ENCODE measurements around the gene IHH. TPM values are rescaled to one million over a fixed set of nuclear protein-coding genes. Genes with fewer than 3 reads are reported as not detected.

IHH gene
- total and polyA plus RNA-seq, 9 of the 15 experiments (the other 6 are each of a cell fraction or from before 2014, with no cell fraction given): 0.07 TPM; not detected in 8

DNA sequence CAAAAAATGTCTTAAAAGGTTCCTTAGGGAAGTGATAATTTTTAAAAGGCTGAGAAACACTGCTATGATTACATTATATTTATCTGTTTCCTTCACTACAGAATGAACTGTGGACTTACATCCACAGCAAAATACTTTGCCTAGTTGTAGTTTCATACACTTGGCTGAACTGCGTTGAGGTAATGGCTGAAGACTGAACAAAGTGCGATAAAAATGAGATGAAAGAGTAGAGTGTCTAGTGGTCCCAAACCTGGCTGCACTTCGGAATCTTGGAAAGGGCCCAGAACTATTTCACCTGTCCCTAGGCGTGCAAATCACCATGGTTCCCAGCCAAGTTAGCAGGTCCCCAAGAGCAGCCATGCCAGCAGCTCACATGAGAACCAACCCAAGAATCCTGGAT lies 18.2 kb upstream of the IHH start:
- intact Hi-C loops (cut with micrococcal nuclease): no loop called here
- no peak for FAIRE-seq
- no peaks in the 10 kb centered on the region for H3K27me3 ChIP-seq (ENCODE audit: control insufficient read depth in 2 of 2, insufficient read depth in 2 of 2, low read length in 2 of 2)
- H3K4me3 ChIP-seq: no peak overlapping the region
- POLR2A ChIA-PET: no interaction called here
- H3K79me2 ChIP-seq (ENCODE audit: control insufficient read depth, insufficient read depth, low read length): no peaks in the 10 kb centered on the region
- 0 out of 5 replicates have a peak, but pooled peaks cover 0 to 2% of the 10 kb centered on the region in 2 experiments for H3K4me1 ChIP-seq (replicated peaks in 1 of 2; ENCODE audit: control insufficient read depth in 2 of 2, insufficient read depth in 2 of 2, low read length in 2 of 2)
- CTCF ChIA-PET (ENCODE audit: low intra/inter-chr PET ratio): no interaction called here
- H2AFZ ChIP-seq (ENCODE audit: low read depth, low read length): no peak overlapping the region
- no peak for ATAC-seq
- no peak for DNase-seq (ENCODE audit: extremely low read depth in 1 of 4, low spot score in 3 of 4)
- no peak overlapping the region for H3K27ac ChIP-seq (ENCODE audit: extremely low read depth, low read depth, low read length)
- peaks cover 5% of the 10 kb centered on the region; the same call in 1 of the 3 replicates for H3K36me3 ChIP-seq (ENCODE audit: control insufficient read depth, insufficient read depth, low read length)
- no peak overlapping the region for H3K9ac ChIP-seq (ENCODE audit: insufficient read depth in 1 of 2, low read depth in 2 of 2, low read length in 2 of 2)
- H4K20me1 ChIP-seq (replicated peaks; ENCODE audit: control insufficient read depth, insufficient read depth, low read length): no peaks in the 10 kb centered on the region; the same call in 1 of the 2 replicates
- H3K9me3 ChIP-seq (replicated peaks; ENCODE audit: control insufficient read depth, insufficient read depth, low read depth, low read length): no peaks in the 10 kb centered on the region
- no TSS peak for BruUV-seq (replicated peaks)
- no peak overlapping the region for H3K4me2 ChIP-seq (ENCODE audit: insufficient read depth, low read length)
- no peak for TF ChIP-seq HNRNPH1 (optimal IDR thresholded peaks at IDR 0.05; ENCODE audit: low read depth, low read length)
- no peak for TF ChIP-seq DNMT1 (IDR thresholded peaks at IDR 0.05)
- no peak for TF ChIP-seq NFRKB (IDR thresholded peaks at IDR 0.05; ENCODE audit: low read depth)
- no peak for TF ChIP-seq TGIF2 (CRISPR knock-in tag; IDR thresholded peaks at IDR 0.05)
- TF ChIP-seq NR2C1 (IDR thresholded peaks at IDR 0.05): no peak
- TF ChIP-seq NR2C1 (tag; IDR thresholded peaks at IDR 0.05): no peak
- no peak for TF ChIP-seq MCM2 (IDR thresholded peaks at IDR 0.05; ENCODE audit: low read depth)
- TF ChIP-seq ZNF398 (CRISPR knock-in tag; IDR thresholded peaks at IDR 0.05): no peak
- no peak for TF ChIP-seq DACH1 (IDR thresholded peaks at IDR 0.05; ENCODE audit: partially characterized antibody)
- no peak for TF ChIP-seq L3MBTL2 (IDR thresholded peaks at IDR 0.05)
- no peak for TF ChIP-seq CHCHD3 (CRISPR knock-in tag; IDR thresholded peaks at IDR 0.05)
- TF ChIP-seq MYBL2 (IDR thresholded peaks at IDR 0.05; ENCODE audit: low read depth): no peak
- TF ChIP-seq MYBL2 (CRISPR knock-in tag; IDR thresholded peaks at IDR 0.05; ENCODE audit: borderline replicate concordance): no peak
- no peak for TF ChIP-seq ZNF764 (CRISPR knock-in tag; IDR thresholded peaks at IDR 0.05; ENCODE audit: low read depth)
- TF ChIP-seq PBX2 (CRISPR knock-in tag; IDR thresholded peaks at IDR 0.05; ENCODE audit: low read depth): no peak
- TF ChIP-seq PBX2 (tag; conservative IDR thresholded peaks at IDR 0.05; ENCODE audit: low read depth): no peak
- no peak for TF ChIP-seq ZBTB17 (CRISPR knock-in tag; IDR thresholded peaks at IDR 0.05)
- 67% methylated on average over 4 of the region's 4 CpGs for WGBS (ENCODE audit: insufficient coverage, low coverage, missing lambda C conversion rate)
- peaks cover 2% of the 10 kb centered on the region for H3K9me1 ChIP-seq (ENCODE audit: control insufficient read depth, insufficient read depth, low read length)
- in situ Hi-C loops (cut with MboI): no loop called here
